Ascending aorta (tissue), 2 donors: ENCODE data around the gene RBM4B. TPM values are rescaled to one million over a fixed set of nuclear protein-coding genes. Genes with fewer than 3 reads are reported as not detected.

Experiments
- DNase-seq, 2 donors: peaks; one replicate each; pipeline ENCODE4 v3.0.0-alpha.2; 2019; ENCODE audit warnings: low spot score in 2 of 2
- H3K27ac ChIP-seq, 2 donors: fragments of 200-600 bp; sonication (generic); one replicate each; pipeline ENCODE4 v1.5.1; 2016 to 2017; ENCODE audit warnings: mild to moderate bottlenecking in 1 of 2
- H3K27me3 ChIP-seq: fragments of 200-600 bp; sonication (generic); one replicate; pipeline ENCODE4 v1.5.1; 2017
- H3K36me3 ChIP-seq, 2 donors: fragments of 200-600 bp; sonication (generic); one replicate each; pipeline ENCODE4 v1.5.1; 2016
- H3K4me1 ChIP-seq, 2 donors: fragments of 200-600 bp; sonication (generic); one replicate each; pipeline ENCODE4 v1.5.1; 2016 to 2017; ENCODE audit warnings: mild to moderate bottlenecking in 1 of 2
- H3K4me3 ChIP-seq, 2 donors: fragments of 200-600 bp; sonication (generic); one replicate each; pipeline ENCODE4 v1.5.1; 2016 to 2017; ENCODE audit warnings: mild to moderate bottlenecking in 1 of 2
- H3K9me3 ChIP-seq, 2 donors: fragments of 200-600 bp; sonication (generic); one replicate each; pipeline ENCODE4 v1.5.1; 2016
- intact Hi-C: fragments of 100-400 bp; cut with DNase I; formaldehyde crosslinking; loops from one replicate; pipeline ENCODE4 v1.15.1; 2023
- total RNA-seq: library from RNA; depleted of rRNA; stranded (reverse); fragments of >200 nt; gene quantifications from one replicate; pipeline ENCODE4 v1.1.0, GENCODE V29; 2016
- TF ChIP-seq, protein P1 (sequence below), 3 experiments: fragments of 200-600 bp in 2 of 3; fragments of 450-650 bp in 1 of 3; sonication (generic) in 2 of 3; IDR thresholded peaks; one replicate each; pipeline ENCODE4 v1.5.1; 2016 to 2019; ENCODE audit warnings: antibody characterized with exemption in 3 of 3, mild to moderate bottlenecking in 1 of 3, moderate library complexity in 1 of 3

The RBM4B gene
- total RNA-seq, 1 donor from 2014 or later, result 87.0 TPM

GRCh38 chr11:66718320-66718971 is 40.8 kb upstream of the RBM4B start:
- H3K36me3 ChIP-seq, result no peaks in the 10 kb centered on the region
- DNase-seq, result no peak
- no peaks in the 10 kb centered on the region for H3K27me3 ChIP-seq
- H3K9me3 ChIP-seq, result no peaks in the 10 kb centered on the region
- no peaks in the 10 kb centered on the region for H3K4me1 ChIP-seq
- H3K4me3 ChIP-seq, result no peak overlapping the region
- TF ChIP-seq, protein P1, sequence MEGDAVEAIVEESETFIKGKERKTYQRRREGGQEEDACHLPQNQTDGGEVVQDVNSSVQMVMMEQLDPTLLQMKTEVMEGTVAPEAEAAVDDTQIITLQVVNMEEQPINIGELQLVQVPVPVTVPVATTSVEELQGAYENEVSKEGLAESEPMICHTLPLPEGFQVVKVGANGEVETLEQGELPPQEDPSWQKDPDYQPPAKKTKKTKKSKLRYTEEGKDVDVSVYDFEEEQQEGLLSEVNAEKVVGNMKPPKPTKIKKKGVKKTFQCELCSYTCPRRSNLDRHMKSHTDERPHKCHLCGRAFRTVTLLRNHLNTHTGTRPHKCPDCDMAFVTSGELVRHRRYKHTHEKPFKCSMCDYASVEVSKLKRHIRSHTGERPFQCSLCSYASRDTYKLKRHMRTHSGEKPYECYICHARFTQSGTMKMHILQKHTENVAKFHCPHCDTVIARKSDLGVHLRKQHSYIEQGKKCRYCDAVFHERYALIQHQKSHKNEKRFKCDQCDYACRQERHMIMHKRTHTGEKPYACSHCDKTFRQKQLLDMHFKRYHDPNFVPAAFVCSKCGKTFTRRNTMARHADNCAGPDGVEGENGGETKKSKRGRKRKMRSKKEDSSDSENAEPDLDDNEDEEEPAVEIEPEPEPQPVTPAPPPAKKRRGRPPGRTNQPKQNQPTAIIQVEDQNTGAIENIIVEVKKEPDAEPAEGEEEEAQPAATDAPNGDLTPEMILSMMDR (IDR thresholded peaks at IDR 0.05), result no peak
- no peak overlapping the region for H3K27ac ChIP-seq
- intact Hi-C loops, result no loop called here

GRCh38 chr11:66717925-66718319 is 40.2 kb upstream of the RBM4B start:
- Histone ChIP-seq H3K36me3 (no peaks in the 10 kb centered on the region), H3K27ac (no peak overlapping the region), H3K27me3 (no peaks in the 10 kb centered on the region), H3K4me1 (no peaks in the 10 kb centered on the region), H3K4me3 (no peak overlapping the region), H3K9me3 (no peaks in the 10 kb centered on the region)
- no peak for DNase-seq
- TF ChIP-seq, protein P1 (IDR thresholded peaks at IDR 0.05), result no peak
- intact Hi-C loops, result no loop called here

DNA sequence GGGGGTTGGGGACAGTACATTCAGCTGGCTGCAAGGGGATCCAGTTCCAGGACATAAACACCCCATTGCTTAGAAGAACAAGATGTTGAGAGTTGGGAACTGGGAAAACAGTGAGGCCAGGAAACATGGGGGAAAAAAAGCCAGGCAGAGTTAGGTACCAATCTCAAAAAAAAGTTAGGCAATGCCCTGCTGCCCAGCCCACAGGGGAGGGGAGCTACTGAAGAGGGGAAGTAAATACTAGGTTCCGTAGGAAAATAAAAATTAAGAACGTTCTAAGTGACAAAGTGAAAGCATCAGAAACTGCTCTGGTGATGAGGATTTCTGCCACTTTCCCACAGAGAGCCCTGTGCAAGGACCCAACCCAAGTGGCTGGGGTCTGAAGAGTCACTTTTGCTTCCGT is 39.3 kb upstream of the RBM4B start:
- Histone ChIP-seq H3K27me3 (no peaks in the 10 kb centered on the region), H3K27ac (no peak overlapping the region), H3K4me1 (no peaks in the 10 kb centered on the region), H3K36me3 (no peaks in the 10 kb centered on the region), H3K9me3 (no peaks in the 10 kb centered on the region), H3K4me3 (no peak overlapping the region)
- intact Hi-C loops, result no loop called here
- TF ChIP-seq, protein P1 (IDR thresholded peaks at IDR 0.05), result no peak
- DNase-seq, result no peak

DNA sequence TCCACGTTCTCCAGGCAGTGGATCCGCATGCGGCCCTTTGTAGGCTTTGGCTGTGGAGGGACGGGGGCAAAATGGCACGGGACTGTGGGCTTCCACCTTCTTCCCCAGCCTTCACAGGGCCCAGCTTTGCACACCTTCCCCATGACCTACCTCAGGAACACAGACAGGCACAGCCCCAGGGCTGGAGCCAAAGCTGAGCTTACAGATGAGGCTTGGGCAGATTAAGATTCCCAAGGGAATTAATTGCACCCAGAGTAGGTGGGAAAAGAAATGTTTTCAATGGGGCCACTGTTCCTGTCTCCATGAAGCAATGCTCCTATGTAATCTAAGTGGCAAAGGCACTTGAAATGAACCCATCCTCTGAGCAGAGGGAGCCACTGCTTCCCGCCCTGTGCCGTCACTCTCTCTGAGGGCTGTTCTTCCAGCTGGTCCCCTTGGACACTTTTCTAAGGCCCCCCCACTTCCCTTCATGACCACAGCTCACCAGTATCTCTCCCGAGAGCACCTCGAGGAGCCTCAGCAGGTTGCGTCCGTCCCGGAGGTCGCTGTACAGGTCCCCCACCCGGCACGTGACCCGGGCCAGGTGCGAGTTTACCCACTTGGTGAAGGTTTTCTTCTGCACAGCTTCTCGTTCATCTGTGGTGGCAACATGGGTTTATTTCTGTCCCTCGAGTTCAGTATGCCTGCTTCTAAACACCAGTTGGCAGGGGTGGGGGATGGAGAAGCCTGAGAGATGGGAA is 37.8 kb upstream of the RBM4B start:
- intact Hi-C loops, result no loop called here

GRCh38 chr11:66713746-66714480 is 36.2 kb upstream of the RBM4B start:
- Histone ChIP-seq H3K27ac (no peak overlapping the region), H3K4me3 (no peak overlapping the region), H3K36me3 (no peaks in the 10 kb centered on the region), H3K9me3 (no peaks in the 10 kb centered on the region), H3K27me3 (no peaks in the 10 kb centered on the region), H3K4me1 (no peaks in the 10 kb centered on the region)
- TF ChIP-seq, protein P1 (IDR thresholded peaks at IDR 0.05), result no peak
- no peak for DNase-seq
- intact Hi-C loops, result no loop called here

More for the DNA sequence above, 37.8 kb upstream of the RBM4B start:
- Histone ChIP-seq H3K27ac (no peak overlapping the region), H3K36me3 (no peaks in the 10 kb centered on the region), H3K27me3 (no peaks in the 10 kb centered on the region), H3K9me3 (no peaks in the 10 kb centered on the region), H3K4me3 (no peak overlapping the region), H3K4me1 (no peaks in the 10 kb centered on the region)
- no peak for DNase-seq
- TF ChIP-seq, protein P1 (IDR thresholded peaks at IDR 0.05), result no peak
